ENCODE results near the gene TSHZ3.

The TSHZ3 gene

DNA sequence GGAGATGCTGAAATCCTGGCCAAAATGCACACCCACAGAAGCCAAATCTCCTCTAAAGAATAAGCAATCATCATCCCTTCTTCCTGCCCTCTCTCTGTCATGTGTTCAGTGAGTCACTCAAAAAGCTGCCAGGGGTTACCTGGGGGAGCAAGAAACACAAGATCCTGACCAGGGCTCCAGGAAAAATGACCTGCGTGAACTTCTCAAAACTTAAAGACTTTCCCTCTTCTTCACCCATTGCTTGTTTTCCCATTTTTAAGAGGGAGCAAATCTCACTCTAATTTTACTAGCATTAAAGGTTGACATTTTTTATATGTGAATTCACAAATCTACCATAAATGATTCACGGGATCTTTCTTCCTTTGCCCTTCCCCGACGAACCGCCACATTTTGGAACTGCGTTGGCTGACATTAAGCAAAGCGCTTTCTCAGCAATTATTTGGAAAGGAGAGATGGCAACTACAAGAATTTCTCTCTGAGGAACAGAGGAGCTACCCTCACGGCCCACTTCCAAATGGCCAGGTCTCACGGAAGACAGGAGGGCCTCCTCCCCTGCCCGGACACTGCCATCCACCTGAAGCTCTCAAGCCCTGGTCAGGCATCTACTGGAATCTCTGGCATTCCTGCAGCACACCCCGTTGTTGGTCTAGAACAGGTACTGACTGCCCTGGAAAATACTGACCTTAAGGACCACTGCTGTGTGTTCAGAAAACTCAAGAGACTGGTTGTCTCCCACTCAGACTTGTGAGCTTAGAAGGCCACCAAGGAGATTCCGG, 14.2 kb downstream of the TSHZ3 start:
- FAIRE-seq: no peak

DNA sequence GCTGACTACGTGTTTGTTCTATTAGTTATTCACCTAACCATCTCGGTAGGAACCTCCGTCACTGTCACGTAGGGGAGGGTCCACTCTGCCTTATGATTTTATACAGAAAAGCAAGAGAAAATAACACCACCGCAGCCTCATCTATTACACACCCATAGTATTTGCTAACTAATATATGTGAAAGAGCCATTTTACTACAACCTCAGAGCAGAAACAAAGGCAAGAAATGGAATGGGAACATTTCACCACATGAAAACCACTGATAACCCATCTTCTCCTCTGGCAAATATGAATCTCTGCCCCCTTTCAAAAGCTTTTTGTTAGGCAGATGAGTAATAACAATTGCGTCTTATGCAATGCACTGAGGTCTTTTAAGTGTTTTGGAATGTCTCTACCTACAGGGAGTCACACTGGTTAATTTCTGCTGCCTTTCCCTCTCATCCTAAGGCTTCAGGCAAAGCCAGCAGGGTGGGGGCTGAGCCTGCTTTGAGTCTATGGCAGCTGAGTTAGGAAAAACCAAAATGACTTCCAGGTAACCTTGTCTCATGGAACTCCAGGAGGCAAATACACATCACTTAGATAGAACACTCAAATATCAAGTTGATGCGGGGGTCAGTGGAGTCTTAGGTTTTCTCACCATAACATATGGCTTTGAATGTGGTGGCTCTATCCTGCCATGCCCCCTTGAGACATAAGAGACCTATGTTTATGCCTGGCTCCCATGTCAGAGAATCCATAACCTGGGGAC, 15.0 kb downstream of the TSHZ3 start:
- FAIRE-seq: no peak

DNA sequence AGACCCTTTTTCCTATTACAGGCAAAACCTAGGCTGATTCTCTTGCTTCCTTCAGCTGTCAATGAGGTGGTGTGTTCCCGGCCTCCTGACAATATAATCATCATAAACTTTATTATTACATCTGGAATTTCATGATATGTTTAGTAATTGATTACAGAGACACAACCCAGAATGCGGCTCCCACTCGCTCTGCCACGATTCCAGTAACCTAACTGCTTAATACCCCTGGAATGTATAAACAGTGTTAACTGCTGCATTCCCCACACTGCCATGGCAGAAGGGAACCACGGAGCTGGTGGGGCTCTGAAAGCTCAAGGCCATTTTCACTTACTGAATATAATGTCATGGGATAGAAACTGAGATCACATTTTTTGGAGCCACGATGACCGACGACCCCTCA, 17.1 kb downstream of the TSHZ3 start:
- FAIRE-seq: no peak

DNA sequence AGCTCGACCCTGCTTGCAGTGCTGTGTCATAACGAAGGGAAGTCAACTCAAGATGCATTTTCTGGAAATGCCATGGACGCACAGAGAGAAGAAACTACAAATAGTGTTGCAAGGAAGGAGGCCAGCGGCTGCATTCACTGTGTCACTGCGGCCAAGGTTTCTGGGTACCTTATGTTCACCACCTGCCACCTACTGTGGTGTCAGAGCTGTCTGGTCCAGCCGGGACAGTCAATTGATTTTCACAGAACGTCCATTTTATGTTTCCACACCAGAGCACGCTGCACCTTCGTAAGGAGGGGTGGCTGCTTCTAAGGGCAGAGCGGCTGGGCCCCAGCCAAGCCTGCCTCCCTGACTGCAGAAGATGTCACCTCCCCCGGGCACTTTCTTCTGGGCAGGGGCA, 17.7 kb downstream of the TSHZ3 start:
- FAIRE-seq: no peak

DNA sequence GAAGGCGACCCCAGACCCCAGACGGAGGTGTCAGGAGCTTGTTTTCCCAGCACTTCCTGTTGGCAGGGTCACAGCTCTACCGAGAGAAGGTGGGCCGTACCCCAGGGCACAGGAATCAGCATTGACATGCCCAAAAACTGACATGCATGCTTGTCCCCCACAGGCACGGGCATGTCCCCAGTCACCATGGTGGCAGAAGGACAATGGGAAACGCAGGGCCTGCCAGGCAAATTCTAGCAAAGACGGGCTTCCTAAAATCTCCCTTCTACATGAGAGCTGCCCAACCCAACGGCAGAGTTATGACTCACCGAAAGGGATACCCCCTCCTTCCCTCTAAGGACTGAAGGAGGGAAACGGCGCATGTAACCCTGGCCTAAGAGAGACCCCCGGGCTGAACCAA, 18.5 kb downstream of the TSHZ3 start:
- FAIRE-seq: no peak

DNA sequence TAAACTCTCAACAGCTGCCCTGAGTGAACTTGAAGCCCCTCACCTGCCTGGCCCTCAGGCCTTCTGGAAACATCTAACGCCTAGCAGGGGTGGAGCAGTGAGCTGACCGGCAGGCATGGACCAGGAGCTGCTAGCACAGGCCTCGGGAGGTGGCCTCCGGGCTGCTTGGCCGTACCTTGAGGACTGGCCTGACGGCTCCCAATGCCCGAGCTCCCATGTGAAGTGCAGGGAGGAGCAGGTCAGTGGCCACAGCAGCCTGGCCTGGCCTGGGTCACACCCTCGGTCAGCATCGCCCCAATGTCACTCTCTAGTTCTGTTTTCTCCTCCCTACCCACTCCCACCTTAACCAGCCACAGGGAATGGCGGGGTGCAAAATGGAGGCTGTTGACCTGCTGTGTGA, 19.0 kb downstream of the TSHZ3 start:
- FAIRE-seq: no peak

DNA sequence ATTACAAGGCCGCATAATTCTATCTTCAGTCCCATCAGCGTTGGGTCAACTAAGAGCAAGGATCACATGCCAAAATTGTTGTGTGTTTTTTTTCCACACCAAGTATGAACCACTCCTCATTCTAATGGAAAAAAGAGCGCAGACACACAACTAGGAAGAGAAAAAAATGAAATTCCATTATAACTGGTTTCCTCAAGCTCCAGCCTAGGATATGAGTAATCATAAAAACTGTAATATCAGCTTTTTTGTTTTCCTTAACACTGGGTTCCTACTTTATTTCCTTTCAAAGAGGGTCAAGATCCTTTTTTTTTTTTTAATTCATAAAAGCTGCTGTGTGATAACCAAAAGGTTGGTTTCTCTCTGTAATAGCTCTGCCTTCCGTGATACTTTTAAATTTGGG, 19.4 kb downstream of the TSHZ3 start:
- FAIRE-seq: peak; percentile 35

DNA sequence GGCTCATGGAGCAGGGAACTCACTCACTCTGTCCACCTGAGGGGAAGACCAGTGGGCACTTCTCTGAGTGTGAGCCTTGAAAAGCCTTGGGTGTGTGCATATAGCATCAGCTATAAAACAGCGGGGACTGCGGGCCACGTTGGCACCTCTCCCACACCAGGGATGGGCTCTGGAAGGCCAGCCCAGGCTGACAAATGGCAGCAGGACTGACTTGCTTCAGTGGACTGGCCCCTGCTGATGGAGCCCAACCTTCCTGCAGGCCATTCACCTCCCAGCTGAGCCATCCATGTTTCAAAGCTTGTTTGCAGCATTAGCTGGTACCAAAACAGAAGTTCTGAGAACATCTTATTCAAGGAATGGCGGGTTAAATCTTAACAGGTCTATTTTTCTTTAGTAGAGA, 21.0 kb downstream of the TSHZ3 start:
- FAIRE-seq: no peak

DNA sequence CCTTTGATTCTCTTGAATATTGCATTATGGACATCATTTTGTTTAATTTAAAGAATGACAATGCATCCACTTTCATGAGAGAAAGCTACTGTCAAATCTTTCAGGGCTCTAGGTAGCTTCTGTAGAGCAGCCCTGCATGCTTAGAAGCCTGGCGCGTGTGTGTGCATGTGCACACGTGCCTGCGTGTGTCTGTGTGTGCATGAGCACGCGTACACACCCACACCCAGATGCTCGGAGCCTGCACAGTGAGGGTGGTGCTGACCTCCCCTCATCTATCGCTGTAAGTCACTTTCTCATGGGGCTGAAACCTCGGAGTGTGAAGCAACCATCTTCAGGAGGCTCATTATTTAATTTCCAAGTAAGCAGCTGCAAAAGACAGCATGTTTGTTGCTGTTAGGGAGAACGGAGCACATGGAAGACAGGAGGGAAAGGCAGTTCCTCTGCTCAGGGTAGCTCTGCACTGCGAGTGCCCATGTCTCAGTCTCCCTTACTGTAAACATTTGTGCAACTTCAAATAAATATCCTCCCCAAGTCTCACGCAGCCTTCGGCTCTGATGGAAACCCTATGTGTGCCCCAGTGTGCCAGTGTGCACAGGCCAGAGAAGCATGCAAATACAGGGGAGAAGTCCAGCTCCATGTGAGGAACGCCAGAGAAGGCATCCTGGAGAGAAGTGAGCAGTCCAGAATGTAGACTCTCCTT, 22.8 kb downstream of the TSHZ3 start:
- FAIRE-seq: no peak

DNA sequence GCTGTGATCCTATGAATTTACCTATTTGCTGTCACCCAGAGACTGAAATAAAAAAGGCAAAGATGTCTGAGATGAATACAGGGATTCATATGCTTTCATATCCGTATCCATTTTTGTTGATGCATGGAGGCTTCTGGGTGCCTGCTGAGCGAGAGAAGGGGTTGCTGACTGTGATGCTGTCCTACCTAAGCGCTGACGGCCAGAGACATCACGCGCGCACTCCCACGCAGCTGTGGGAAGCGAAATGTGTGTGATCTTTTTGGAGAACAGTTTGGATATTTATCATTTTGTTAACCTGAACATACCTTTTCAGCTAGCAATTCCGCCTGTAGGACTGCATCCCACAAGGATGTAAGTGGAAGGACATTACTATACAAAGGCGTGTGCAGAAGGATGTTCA, 23.9 kb downstream of the TSHZ3 start:
- FAIRE-seq: no peak

DNA sequence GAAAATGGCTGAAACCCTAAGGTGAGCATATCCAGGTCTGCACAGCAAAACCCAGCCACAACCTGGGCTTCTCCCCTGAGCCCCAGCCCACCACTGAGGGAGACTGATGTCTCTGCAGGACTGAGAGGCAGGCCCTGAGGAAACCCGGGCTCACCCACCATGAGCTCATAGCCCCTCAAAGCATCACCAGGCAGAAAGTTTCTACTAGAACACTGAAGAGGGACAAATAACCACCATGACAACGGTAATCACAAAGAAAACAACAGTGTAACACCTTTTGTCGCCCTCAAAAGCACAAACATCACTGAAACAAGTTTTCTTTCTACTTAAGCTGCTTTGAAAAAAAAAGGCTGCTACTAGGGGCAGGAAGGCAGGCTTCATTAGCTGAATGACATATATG, 29.8 kb downstream of the TSHZ3 start:
- no peak for FAIRE-seq

DNA sequence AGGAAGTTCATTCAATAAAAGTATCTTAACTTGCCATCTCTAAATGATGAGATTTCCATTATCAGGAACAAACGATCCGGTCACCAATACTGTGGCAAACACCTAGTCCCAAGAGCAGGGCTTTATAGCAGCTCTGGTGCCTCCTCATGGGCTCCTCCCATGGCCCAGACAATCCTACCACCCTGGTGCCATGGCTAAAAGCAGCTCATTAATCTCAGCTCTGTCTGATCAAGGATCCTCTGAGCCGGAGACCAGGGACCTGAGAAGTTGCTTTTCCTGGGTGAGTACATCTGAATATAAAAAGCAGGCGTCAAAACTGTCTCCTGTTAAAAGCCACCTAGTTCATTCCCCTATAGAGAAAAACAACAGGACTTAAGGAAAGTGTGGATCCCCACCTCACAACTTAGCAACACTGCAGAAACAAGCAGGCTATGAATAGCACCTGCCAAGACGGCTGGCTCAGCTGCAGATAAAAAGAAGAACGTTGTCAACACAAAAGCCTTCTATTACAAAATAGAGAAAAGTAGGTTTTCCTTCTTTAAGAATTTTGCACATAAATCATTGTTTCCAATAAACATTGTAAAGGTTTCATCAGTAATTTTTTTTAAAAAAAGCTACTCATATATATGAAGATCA, 30.3 kb downstream of the TSHZ3 start:
- no peak for FAIRE-seq

DNA sequence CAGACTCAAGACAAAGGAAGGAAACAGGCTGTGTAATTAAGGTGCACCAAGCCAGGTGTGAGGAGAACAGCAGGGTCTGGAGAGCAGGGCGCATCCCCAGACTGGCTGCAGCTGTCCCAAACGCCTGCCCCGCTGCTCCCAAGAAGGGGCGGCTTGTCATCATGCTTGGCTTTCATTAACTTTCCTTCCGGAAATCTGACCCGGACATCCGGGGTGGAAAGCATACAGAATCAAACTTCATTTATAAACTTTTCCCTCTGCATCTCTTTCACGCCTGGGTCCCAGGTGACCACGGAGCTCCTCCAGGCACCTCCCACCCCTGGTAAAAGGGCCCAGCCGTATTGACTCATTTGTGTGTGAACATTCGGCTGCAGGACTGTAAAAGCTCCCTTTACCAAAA, 31.7 kb downstream of the TSHZ3 start:
- FAIRE-seq: no peak

DNA sequence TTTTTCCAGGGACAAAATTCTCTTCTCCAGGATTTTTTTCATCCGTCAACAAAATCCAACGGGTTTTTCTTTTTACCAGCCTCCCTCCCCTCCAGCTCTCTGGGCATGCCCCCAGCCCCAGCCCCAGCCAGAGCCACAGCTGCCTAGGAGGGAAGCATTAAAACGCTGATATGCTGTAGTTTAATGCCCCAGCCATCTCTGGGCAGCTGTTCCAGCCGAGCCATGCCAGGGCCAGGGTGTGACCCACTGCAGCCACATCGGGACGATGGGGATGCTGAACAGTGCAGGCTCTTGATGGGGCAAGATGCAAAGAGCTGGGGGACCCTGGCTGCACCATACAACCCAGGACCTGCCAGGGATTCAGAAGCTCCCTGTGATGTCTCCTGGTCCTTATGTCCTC, 32.1 kb downstream of the TSHZ3 start:
- FAIRE-seq: no peak

DNA sequence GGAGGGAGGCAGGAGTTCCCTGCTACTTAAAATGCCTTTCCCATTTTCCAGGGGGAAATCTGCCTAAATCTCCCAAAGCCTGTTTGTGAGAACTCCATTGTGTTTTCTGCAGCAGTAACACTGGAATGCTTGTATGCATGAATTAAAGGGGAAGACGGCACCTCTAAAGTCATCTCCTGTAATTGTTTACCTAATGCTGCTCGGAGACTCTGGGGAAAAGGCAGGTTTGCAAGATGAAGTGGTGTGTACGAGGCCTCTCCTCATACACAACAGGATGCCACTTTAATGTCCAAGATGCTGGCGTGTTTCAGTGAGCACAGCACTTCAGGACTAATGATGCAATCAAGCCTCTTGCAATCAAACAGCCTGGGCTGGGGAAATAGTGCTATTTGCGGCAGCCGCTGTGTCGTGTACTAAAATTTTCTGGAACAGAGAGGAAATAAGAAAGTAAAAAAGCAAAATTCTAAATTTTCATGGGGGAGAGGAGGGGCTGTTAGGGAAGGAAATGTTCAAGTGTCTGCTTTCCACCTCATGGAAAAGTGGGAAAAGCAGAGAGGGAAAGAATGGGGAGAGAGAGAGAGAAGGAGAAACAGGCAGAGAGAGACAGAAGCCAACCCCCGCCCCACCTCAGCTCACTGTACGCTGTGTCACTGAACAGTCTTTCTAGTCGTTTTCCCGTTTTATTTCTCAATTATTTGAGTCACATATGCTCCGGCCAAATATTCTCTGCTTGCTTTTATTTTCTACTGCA, 32.9 kb downstream of the TSHZ3 start:
- FAIRE-seq: no peak

DNA sequence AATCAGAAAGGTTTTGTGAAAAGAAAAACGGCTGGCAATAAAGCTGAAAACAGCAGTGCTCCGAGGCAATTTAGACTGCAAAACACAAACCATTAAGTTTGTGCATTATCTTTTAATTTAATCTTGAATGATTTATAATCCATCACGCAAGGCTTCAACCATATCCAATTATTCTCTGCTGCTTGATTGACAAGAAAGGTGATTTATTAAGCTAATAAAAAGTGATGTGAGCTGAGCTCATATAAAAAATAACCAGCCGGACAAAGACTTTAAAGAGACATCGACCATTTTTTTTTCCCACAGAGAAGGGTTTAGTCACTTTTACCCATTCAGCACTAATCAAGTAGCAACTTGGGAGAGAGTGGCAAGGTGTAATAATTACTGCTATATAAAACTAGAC, 33.6 kb downstream of the TSHZ3 start:
- no peak for FAIRE-seq

DNA sequence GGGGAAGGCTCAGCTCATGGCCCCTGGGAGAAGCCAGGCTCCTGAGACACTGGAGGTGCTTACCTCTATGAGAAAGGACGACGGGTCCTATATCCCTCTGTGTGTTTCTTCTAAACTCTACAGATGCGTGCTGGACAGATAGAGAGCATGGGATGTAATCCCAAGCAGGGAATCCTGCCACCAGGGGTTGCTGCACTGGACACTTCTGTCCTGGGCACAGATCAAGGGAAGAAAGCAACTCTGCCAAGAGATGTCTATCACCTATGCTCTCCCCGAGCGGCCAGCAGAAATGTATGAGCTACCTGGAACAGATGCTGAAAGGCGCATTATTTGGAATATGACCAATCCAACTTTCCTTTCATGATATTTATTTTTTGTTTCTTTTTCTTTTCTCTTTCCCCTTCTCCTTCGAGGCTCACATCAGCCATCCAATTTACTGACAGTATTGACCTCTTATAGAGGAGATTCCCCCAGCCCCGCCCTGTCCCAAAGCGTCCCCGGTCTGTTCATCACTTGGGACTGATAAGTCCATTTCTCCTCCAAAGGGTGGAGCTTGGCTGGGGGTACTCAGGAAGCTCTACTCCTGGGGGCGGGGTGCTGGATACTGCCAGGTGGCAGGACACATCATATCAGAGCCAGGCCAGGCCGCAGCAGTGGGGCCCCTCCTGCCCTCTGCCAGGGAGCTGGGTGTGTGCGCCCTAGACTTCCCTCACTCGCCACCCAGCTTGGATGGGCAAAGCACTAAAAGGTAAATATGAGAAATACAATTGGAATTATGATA, 34.2 kb downstream of the TSHZ3 start:
- no peak for FAIRE-seq

DNA sequence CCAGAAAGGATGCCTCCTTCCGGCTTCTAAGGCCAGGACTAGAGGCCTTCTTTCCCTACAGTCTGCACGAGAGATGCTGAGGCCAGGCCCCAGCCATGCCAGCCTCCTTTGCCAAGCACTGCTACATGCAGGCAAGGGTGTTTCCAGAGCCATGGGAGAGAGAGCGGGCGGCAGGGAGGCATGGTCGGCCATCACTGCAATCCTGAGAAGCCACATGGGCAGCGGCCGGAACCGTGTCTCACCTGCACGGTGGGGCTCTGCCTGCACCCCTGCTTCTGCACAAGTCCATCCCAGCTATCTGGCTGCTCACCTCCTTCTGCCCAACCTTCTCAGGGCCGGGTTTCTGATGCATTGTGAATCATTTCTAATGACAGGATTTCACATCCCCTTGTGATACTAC, 35.1 kb downstream of the TSHZ3 start:
- FAIRE-seq: no peak

DNA sequence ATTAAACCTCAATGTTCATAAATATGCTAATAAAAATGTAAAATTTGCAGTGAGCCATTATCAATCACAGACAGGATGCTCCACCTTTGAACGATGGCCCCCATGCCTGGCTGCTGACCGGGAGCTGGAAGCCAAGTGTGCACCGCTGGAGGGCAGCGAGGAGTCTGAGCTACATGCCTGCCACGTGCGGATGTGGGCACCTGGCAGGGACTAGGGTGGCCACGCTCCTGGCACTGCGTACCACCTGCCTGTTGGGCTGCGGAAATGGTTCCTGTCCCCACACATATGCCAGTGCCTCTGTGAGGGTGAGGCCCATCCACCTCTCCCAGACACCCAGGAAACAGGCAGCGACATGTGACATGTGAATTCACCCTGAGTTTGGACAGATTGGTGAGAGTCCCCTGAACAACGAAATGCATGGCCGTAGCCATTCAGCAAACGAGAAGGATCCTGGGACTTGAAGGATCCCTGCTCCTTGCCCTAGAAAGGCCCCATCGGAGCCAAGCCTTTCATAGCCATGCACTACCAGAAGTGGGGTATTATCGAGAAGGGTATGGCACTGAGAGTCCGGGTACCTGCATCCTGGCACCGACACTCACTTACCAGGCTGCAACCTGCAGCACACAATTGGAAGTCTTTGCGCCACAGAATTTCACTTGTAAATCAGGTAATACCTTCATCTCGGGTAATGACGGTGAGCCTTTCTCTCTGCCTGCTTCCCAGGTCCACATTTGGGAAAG, 35.8 kb downstream of the TSHZ3 start:
- FAIRE-seq: no peak

DNA sequence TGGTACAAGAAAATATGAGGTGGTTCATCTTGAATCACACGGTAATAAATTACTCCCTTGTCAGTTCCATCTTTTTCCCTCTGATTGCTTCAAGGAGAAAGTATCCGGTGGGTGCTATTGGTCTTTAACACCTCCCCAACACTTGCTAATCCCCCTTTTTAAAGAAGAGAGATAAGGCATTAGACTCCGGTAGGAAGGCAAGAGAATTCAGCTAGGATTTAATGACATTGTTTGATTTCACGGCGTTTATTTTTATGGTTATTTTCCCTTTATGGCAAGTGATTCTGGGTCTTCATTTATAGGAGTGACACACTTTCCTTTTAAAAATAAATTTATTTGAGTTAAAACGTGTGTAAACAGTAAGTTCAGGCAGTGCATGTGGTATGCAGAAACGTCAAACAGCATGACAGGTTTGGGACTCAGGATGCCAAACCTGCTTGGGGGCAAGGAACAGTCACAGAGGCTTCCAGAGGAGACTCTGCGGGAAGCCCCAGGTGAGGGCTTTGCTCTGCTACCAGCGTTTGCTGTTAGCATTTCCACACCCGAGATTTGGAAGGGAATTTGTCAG, 36.5 kb downstream of the TSHZ3 start:
- no peak for FAIRE-seq

All from endometrium (tissue), 2 donors.